Breast epithelium (tissue), 3 donors: Measurements from ENCODE around the gene TPM4.

Experiments
- CTCF ChIP-seq, 3 donors: fragments of 450-650 bp; IDR thresholded peaks; one replicate each; pipeline ENCODE4 v1.5.1; 2016 to 2017; ENCODE audit warnings: antibody characterized with exemption in 3 of 3, mild to moderate bottlenecking in 3 of 3, moderate library complexity in 3 of 3
- POLR2A ChIP-seq: fragments of 450-650 bp; IDR thresholded peaks from one replicate; pipeline ENCODE4 v1.6.1; 2016; ENCODE audit warnings: antibody characterized with exemption, mild to moderate bottlenecking, moderate library complexity
- POLR2AphosphoS5 ChIP-seq, 3 donors: sonication (generic); formaldehyde crosslinking; IDR thresholded peaks; one replicate each; pipeline ENCODE4 v1.6.1; 2017; ENCODE audit warnings: antibody characterized with exemption in 3 of 3

GRCh38 chr19:16027528-16027927 is 48.8 kb upstream of the TPM4 start:
- no peak for TF ChIP-seq CTCF (IDR thresholded peaks at IDR 0.05)
- no peak for TF ChIP-seq POLR2A
- no peak for TF ChIP-seq POLR2AphosphoS5 (IDR thresholded peaks at IDR 0.05)
